H1 (cell line): ENCODE measurements around the gene SPATA33.

Source experiments
- CEBPB ChIP-seq: IDR thresholded peaks from 2 replicates; pipeline ENCODE4 v1.6.1; 2012; ENCODE audit warnings: low read depth, low read length
- CREB1 ChIP-seq: IDR thresholded peaks from 2 replicates; pipeline ENCODE4 v1.6.1; 2012; ENCODE audit warnings: inconsistent platforms
- EP300 ChIP-seq, 2 experiments: IDR thresholded peaks; 1 replicate in 1 of 2; 2 replicates in 1 of 2; pipeline ENCODE4 v1.6.1; 2011 to 2012; ENCODE audit warnings: low read depth in 2 of 2, low read length in 2 of 2, mild to moderate bottlenecking in 2 of 2, borderline replicate concordance in 1 of 2, inconsistent platforms in 1 of 2, moderate library complexity in 1 of 2
- POLR2A ChIP-seq, 2 experiments: IDR thresholded peaks; 1 replicate in 1 of 2; 2 replicates in 1 of 2; pipeline ENCODE4 v1.6.1; 2011; ENCODE audit warnings: low read depth in 2 of 2, low read length in 2 of 2, mild to moderate bottlenecking in 2 of 2; ENCODE audit errors: control extremely low read depth in 1 of 2
- POLR2AphosphoS5 ChIP-seq: IDR thresholded peaks from 2 replicates; pipeline ENCODE4 v1.6.1; 2011; ENCODE audit warnings: low read depth, low read length
- RFX5 ChIP-seq: IDR thresholded peaks from 2 replicates; pipeline ENCODE4 v1.6.1; 2011; ENCODE audit warnings: low read depth, low read length, improper control_type of control experiment, borderline replicate concordance
- RNF2 ChIP-seq: fragments of 200-900, 300-1000 bp; sonication (generic); IDR thresholded peaks from 2 replicates; pipeline ENCODE4 v1.7.1; 2016; ENCODE audit warnings: borderline replicate concordance, low read depth, mild to moderate bottlenecking, antibody characterized with exemption, low read length; ENCODE audit not compliant: poor library complexity, severe bottlenecking; ENCODE audit errors: missing control alignments
- SAP30 ChIP-seq: fragments of 300-600 bp; sonication (generic); IDR thresholded peaks from 2 replicates; pipeline ENCODE4 v1.7.1; 2012; ENCODE audit warnings: low read length, moderate library complexity, mild to moderate bottlenecking, inconsistent platforms; ENCODE audit not compliant: insufficient read depth, insufficient replicate concordance
- SIX5 ChIP-seq: IDR thresholded peaks from 2 replicates; pipeline ENCODE4 v1.6.1; 2011; ENCODE audit warnings: mild to moderate bottlenecking, low read depth, low read length
- SP1 ChIP-seq: IDR thresholded peaks from 2 replicates; pipeline ENCODE4 v1.6.1; 2011; ENCODE audit warnings: low read depth, low read length
- TF ChIP-seq, protein P1 (sequence below), 3 experiments: IDR thresholded peaks; 1 replicate in 2 of 3; 2 replicates in 1 of 3; pipeline versions ENCODE4 v1.5.1 to v1.6.1; 2011; ENCODE audit warnings: low read length in 3 of 3, mild to moderate bottlenecking in 3 of 3, inconsistent platforms in 2 of 3, low read depth in 1 of 3, moderate library complexity in 1 of 3; ENCODE audit not compliant: insufficient read depth in 1 of 3; ENCODE audit errors: control extremely low read depth in 1 of 3

DNA sequence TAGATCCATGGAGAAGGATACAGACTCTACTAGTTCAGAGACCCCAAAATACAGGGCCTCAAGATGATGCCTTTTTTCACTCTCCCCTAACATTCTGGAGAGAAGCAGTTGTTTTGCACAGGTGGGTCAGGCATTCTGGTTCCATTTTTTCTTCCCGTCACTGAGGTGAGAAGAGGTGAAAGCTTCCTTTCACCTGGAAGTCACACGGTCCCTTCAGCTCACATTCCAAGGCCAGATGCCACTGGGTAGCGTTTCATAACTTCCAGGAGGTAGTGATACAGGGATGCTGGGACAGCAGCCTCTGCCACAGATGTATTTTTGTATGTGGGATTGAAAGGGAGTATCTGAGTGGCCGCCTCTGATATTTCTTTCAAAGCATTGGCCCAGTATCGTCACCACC, 30.8 kb downstream of the SPATA33 start:
- TF ChIP-seq POLR2AphosphoS5: no peak
- TF ChIP-seq RFX5: no peak
- no peak for TF ChIP-seq SAP30
- TF ChIP-seq SIX5: no peak
- TF ChIP-seq, protein P1, sequence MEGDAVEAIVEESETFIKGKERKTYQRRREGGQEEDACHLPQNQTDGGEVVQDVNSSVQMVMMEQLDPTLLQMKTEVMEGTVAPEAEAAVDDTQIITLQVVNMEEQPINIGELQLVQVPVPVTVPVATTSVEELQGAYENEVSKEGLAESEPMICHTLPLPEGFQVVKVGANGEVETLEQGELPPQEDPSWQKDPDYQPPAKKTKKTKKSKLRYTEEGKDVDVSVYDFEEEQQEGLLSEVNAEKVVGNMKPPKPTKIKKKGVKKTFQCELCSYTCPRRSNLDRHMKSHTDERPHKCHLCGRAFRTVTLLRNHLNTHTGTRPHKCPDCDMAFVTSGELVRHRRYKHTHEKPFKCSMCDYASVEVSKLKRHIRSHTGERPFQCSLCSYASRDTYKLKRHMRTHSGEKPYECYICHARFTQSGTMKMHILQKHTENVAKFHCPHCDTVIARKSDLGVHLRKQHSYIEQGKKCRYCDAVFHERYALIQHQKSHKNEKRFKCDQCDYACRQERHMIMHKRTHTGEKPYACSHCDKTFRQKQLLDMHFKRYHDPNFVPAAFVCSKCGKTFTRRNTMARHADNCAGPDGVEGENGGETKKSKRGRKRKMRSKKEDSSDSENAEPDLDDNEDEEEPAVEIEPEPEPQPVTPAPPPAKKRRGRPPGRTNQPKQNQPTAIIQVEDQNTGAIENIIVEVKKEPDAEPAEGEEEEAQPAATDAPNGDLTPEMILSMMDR (IDR thresholded peaks at IDR 0.05; ENCODE audit: control extremely low read depth in 1 of 3, insufficient read depth in 1 of 3, low read depth in 1 of 3, low read length in 3 of 3): no peak
- TF ChIP-seq CREB1: no peak
- no peak for TF ChIP-seq EP300 (IDR thresholded peaks at IDR 0.05; ENCODE audit: borderline replicate concordance in 1 of 2, low read depth in 2 of 2, low read length in 2 of 2)
- TF ChIP-seq POLR2A (IDR thresholded peaks at IDR 0.05; ENCODE audit: control extremely low read depth in 1 of 2, low read depth in 2 of 2, low read length in 2 of 2): no peak
- TF ChIP-seq RNF2: no peak
- TF ChIP-seq SP1: no peak
- TF ChIP-seq CEBPB: no peak
